Measurements from ENCODE around the gene MRPS27.

The MRPS27 gene

DNA sequence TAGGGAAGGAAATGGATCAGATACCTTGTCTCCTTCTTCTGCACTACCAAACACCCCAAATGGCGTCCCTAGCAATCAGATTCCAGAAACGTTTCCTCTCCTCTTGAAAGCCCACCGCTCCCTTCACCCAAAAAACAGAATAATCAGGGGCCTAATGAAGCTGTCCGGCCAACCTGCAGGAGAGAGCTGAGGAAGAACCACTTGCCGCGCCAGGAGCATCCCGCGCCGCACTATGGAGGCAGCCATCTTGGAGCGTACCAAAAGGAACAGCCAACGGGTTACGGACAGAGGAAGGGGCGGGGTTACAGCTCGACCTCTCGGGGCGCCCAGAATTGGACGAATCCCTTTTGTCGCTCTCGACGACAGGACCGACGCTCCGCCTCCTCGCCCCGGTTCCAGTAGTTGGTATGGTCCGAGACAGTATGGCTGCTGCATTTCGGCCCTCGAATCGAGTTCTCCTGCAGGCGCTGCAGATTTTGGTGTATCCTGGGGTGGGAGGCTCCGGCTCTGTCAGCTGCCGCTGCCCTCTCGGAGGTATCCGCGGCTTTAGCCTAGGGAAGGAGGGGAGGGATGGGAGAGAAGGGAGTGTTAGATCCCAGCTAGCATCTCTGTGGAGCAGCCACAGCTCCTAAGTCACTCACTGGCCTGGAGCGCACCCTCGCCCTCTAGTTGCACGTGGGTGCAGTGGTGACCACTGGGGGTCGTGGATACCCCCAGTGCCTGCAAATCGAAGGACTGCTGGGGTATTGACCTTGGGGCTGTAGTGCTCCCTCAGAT lies at the start of gene MRPS27, which contains the start of gene PTCD2:
Gene MRPS27 (minus strand): TSS at position 265 of the 777 bp plus-strand sequence. CDS start 19 bp downstream, at position 246.
Gene PTCD2 (plus strand): TSS at position 398 of the 777 bp plus-strand sequence. CDS start 10 bp downstream, at position 408.
- peak; percentile 96 for DNase-seq (ENCODE audit: low spot score)

DNA sequence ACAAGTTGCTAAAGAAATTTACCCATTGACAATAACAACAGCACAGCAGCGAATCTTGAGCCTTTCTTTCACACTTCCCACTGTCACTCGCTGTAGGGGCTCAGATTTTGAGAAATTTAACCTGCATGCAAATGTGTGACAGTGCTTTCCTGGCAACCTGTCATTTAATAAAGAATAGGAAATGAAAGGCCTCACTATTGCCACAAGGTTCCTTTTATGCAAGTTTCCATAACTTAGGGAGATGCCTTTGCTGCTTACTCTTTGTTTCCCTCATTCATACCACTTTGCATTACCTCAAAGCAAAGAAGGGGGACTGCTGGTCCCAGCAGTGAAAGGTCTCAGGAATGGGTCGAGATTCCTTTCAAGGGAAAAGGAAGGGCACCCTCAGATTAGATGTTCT lies 49.7 kb upstream of the MRPS27 start:
- no peak for DNase-seq (ENCODE audit: low spot score)

DNA sequence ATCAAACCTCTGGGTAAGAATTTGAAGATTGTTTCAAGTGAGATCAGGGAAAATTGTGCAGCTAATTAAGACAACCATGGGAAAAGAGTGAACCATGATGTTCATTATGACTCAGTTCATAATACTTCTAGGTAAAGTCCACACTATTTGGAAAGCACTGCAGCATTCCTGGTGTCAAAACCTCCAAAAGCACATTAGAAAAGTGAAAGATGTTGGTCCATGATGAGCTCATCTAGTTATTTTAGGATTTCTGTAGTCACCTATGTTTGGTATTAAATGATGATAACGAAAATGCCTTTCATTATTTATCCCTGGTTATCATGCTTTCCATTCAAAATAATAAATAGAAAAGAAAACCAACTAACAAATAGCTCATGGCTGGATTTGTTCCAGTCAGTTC lies 49.3 kb upstream of the MRPS27 start:
- no peak for DNase-seq (ENCODE audit: low spot score)

DNA sequence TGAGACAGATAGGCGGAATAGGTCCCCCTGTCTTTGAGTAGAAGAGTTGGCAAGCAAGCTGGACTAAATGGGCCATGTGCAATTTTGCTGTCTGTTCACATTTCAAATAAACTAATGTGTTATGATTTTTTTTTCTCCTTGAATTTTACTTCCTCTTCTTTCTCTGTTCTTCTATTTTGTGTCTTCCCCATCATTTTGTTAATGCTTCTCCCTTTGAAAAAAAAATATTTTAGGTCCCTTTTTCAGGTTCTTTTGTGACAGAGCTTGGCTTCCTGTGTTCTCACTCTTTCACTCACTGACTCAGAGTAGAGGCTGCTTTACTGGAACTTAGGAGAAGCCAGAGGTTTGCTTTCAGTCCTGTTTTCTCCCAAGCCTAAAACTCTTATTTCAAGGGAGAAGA lies 48.2 kb upstream of the MRPS27 start:
- no peak for DNase-seq (ENCODE audit: low spot score)

DNA sequence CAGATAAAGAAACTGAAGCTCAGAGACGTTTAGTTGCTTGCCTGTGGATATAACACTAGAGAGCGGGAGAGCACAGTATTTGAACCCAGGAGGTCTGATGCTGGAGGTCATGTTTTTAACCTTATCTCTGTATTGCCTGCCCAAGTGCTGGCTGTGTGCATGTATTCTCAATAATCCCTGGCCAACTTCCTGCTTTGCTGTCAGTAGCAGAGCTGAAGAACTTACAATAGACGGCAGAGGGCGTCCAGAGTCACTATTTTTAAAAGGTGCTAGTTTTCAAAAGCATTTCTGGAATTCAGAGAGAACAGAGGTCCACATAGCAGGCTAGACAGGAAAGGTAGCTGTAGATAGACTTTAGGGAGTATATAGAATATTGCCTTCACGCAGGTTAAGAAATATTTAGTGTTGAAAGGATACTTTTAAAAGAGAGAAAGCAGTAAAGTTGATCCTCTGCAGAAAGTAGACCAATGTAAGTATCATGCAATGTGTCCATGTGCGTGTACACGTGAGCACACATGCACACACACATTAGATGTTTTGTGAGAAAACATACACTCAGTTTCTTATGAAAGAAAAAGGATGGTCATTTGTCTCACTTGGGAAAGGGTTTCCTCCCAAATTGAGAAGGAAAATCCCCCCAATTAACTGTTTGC lies 46.4 kb upstream of the MRPS27 start:
- DNase-seq (ENCODE audit: low spot score): peak; percentile 37

DNA sequence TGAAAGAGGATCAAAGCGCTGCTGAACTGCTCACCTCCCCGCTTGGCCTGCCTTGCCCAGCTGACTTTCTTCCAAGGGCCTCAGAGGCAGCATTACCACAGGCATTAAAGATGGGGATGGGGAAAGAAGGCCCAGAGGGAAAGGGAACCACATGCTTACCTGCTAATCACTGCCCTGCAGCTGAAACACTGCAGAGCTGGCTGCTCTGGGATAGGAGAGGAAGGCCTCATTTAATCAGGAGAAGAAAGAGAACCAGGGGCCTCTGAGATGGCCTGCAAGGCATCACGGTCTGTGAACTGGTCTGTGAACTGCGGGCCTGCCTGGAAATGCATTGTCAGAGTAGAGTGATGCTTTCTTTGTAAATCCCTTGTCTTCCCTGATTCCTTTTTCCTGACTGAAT lies 44.9 kb upstream of the MRPS27 start:
- no peak for DNase-seq (ENCODE audit: low spot score)

DNA sequence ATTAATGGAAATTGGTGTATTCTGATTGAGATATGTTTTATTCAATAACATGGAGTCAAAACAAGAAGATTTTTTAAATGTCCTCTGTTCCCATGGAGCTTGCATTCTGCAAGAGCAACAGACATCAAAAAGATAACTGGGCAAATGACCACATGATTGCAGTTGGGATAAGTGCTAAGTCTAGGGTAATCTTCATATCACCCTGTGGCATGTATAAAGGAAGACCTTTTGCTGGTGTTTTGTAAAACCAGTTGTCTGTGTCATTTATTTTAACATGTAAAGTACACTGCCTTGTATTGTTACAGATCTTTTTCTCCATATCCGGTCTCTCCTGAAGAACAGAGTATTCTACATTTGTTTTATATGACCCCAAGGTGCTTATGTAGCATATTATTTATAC lies 44.1 kb upstream of the MRPS27 start:
- no peak for DNase-seq (ENCODE audit: low spot score)

DNA sequence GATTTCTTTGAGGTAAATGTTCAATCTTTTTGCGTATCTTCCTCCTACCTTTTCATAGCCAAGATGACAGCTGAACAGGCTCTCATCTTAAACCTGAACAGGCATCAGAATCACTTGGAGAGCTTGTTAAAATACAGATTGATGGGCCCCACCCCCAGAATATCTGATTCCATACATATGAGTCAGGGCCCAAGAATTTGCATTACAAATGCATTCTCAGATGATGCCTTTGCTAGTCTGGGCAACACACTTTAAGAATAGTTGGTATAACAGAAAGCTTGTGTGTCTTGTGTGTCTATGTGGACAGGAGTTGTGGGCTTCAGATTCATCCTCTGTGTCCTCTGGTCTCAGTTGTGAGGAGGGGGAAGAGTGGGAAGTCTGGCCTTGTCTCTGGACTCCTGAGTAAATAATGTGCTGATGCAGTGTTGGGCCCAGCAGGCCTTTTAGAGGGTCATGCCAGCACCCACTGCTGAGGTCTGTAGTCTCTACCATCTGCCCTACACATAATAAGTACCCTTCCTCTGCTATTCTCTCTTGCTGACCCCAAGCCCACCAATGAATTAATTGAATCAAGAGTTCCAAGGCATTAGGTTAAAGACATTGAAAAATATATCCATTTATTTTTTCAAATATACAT lies 43.2 kb upstream of the MRPS27 start:
- DNase-seq (ENCODE audit: low spot score): no peak

DNA sequence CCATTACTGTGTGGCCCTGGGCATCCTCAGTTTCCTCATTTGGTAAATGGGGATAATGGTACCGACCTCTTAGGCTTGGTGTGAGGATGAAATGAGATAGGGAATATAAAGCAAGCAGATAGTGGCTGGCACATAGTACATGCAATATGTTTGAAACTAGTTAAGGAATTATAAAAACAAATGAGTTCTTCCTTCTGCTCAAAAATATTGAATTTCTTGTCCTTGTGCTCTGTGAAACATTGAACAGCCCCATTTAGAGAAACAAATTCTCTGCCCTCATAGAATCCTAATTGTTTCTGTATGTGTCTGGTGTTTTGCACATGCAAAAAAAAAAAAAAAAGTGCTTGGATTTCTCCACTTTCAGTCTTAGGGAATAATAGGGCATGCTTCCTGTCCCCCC lies 39.8 kb upstream of the MRPS27 start:
- DNase-seq (ENCODE audit: low spot score): no peak

GRCh38 chr5:72358925-72359324 lies 38.9 kb upstream of the MRPS27 start:
- DNase-seq (ENCODE audit: low spot score): no peak

GRCh38 chr5:72356361-72356760 lies 36.3 kb upstream of the MRPS27 start:
- DNase-seq (ENCODE audit: low spot score): no peak

DNA sequence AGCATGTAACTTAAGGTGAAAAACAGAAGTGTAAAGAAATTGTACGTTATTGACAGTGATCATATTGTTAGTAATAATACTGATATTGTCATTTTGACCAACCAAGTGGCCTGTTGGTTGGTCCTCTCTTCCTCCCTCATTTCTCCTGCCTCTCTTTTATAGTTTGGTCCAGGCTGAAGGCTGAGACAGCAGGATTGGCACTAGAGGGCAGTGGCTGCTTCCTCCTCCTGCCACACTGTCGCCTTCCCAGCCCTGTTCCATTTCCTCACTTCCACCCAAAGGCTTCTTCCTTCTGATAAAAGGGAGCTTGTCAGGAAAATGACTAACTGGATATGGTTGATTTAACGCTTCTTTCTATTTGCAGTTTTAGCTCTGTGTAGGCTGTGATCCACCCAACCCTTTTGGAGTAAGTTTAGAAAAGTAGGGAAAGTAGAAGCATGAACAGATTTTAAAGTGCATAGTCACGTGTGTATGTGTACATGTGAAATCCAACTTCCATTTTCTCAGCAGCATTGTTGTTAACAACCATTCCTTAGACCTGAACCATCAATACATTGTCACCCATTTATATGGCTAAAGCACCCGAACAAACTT lies 35.8 kb upstream of the MRPS27 start:
- DNase-seq (ENCODE audit: low spot score): no peak

DNA sequence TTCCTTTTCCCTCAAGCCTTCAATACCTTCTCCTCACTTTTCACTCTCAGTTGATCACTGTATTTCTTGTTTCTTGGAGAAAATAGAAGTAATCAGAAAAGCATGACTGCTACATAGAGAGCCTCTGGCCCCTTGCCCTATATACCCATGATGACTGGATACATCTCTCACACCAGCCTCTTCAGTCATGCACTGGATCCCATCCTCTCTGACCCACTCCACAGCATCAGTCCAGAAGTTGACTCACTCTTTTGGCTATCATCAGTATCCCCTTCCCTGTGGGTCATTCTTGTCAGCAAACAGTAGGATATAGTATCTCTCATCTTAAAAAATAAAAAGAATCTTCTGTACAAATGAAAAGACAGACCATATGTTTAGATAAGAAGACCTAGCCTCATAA lies 33.0 kb upstream of the MRPS27 start:
- DNase-seq (ENCODE audit: low spot score): no peak

DNA sequence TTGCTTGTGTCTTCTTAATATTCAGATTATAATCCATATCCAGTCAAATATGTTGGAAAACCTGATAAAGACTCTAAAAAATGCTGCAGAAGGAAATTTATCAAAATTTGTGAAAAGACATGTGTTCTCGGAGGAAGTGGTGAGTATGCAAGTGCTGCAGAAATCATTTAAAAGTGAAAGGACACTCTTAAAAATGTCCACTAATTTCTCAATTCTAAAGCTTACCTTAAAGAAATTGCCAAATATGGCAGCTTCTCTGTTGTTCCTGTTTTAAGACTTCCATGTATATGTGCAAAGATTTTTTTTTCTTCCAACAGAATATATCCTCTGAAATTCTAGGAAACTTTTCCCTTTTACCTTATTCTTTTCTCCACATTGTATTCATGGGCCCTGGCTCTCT lies 32.6 kb upstream of the MRPS27 start:
- DNase-seq (ENCODE audit: low spot score): no peak

DNA sequence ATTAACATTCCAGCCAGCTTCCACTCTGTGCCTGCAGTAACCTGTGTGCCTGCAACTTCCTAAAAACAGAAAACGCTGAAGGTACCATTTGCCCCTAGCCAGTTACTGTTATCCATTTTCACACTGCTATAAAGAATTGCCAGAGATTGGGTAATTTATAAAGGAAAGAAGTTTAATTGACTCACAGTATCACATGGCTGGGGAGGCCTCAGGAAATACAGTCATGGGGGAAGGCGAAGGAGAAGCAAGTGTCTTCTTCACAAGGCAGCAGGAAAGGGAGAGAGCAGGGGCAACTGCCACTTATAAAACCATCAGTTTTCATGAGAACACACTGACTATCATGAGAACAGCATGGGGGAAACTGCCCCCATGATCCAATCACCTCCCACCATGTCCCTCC lies 31.3 kb upstream of the MRPS27 start:
- DNase-seq (ENCODE audit: low spot score): no peak

DNA sequence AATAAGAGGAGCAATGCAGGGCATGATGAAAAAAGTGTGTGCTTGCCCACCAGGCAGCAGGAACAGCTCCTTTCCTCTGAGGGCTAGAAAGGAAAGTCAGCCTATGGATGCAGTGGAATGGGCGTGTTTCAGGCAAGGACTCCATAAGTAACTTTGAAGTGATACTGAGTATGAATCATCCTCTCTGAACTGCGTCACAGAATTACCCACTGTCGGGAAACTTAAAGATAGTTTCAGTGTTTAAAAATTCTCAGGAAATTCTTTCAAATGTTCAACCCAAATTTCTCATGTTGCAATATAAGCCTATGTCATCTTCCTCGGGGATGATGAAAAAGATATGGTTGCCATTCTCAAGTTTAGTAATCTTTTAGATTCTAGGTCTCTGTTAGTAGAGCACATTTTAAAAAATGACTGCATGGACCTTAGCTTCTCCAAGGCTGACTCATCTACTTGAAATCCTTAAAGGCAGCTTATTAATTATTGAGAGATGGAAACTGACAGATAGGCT lies 27.8 kb upstream of the MRPS27 start:
- DNase-seq (ENCODE audit: low spot score): no peak

DNA sequence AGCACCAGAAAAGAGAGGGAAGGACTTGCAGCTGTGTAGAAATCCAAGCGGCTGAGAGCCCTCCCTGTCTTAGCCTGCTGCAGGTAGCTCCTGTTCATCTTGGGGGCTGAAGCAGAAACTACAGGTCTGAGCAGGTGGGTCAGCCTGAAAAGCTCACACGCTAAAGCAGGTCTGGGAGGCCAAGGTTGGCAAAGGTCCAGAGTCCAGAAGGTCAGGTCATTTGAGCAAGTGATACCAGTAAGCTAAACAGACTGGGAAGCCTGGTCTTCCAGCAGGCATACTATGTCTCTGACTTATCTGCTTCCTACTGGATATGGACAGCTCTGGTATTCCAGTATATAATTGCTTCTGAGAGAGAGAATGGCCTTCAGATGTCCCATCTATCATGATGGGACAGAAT lies 26.4 kb upstream of the MRPS27 start:
- DNase-seq (ENCODE audit: low spot score): no peak

GRCh38 chr5:72338689-72339209 lies 18.7 kb upstream of the MRPS27 start:
- no peak for DNase-seq (ENCODE audit: low spot score)

DNA sequence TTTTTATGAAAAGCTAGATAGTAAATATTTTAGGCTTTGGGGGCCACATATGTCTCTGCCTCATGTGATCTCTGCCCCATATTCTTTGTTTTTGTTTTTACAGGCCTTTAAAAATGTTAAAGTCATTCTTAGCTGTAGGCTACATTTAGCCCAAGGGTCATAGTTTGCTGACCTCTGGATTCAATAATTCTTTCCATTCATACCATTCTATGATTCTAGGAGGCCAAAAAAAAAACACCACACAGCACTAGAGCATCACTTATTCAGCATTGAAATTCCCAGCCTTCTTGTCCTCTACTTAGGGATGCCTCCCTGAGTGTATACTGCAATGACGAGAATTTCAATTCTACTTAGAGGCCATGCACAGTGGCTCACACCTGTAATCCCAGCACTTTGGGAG lies 17.1 kb upstream of the MRPS27 start:
- no peak for DNase-seq (ENCODE audit: low spot score)

GRCh38 chr5:72330712-72331111 lies 10.7 kb upstream of the MRPS27 start:
- DNase-seq (ENCODE audit: low spot score): no peak

GRCh38 chr5:72328172-72328571 lies 8.1 kb upstream of the MRPS27 start:
- no peak for DNase-seq (ENCODE audit: low spot score)

GRCh38 chr5:72326306-72326649 lies 6.2 kb upstream of the MRPS27 start:
- no peak for DNase-seq (ENCODE audit: low spot score)

Data from CD4-positive, alpha-beta T cell treated with Interleukin-2 at 100 ng/mL for 4 hours (primary cell).